Caco-2 (cell line): ENCODE measurements around the gene SCN8A. TPM values are rescaled to one million over a fixed set of nuclear protein-coding genes. Genes with fewer than 3 reads are reported as not detected.
"Not testable (repeated sequence)": the region's sequence is repeated elsewhere in the genome, so short reads cannot be mapped to it uniquely, and the experiment has no call there.

ENCODE experiments used
- BruUV-seq: library from RNA; stranded (reverse); fragments of 400-500 nt; replicated peaks from 2 replicates; lab custom pipeline; 2021; lab: Mats Ljungman, UMichigan
- CTCF ChIA-PET: fragments of 300-600 bp; sonication (Branson Sonifier 250); formaldehyde crosslinking; loops from one replicate; lab custom pipeline; 2022; ENCODE audit warnings: antibody characterized with exemption; lab: Charles Lee
- POLR2A ChIA-PET: fragments of 300-600 bp; sonication (Branson Sonifier 250); formaldehyde crosslinking; loops from one replicate; lab custom pipeline; 2022; ENCODE audit warnings: antibody characterized with exemption; lab: Charles Lee
- DNase-seq, 2 experiments: peaks; one replicate each; pipeline versions ENCODE4 v3.0.0 to v3.0.0-alpha.2; 2020 to 2022
- H3K27me3 ChIP-seq: replicated peaks from 2 replicates; pipeline ENCODE4 v1.6.0; 2011; ENCODE audit warnings: low read length; ENCODE audit not compliant: control insufficient read depth, insufficient read depth
- H3K36me3 ChIP-seq: 2 replicates; pipeline ENCODE4 v1.5.1; 2011; ENCODE audit warnings: low read length; ENCODE audit not compliant: control insufficient read depth, insufficient read depth
- H3K4me1 ChIP-seq: fragments of 250-450 bp; sonication (Bioruptor Pico); 2 replicates; pipeline ENCODE4 v1.5.1; 2020; ENCODE audit warnings: mild to moderate bottlenecking
- H3K4me3 ChIP-seq: 2 replicates; pipeline ENCODE4 v1.5.1; 2011; ENCODE audit warnings: low read depth, mild to moderate bottlenecking, control low read depth, low read length
- H3K9me3 ChIP-seq: fragments of 250-450 bp; sonication (Bioruptor Pico); 2 replicates; pipeline ENCODE4 v1.5.1; 2020; ENCODE audit warnings: mild to moderate bottlenecking, moderate library complexity
- H3K27ac Mint-ChIP-seq: one replicate; pipeline ENCODE4 v1.8.0; 2022; ENCODE audit warnings: mixed read lengths; ENCODE audit not compliant: unreplicated experiment
- H3K27me3 Mint-ChIP-seq: one replicate; pipeline ENCODE4 v1.8.0; 2022; ENCODE audit warnings: mixed read lengths; ENCODE audit not compliant: insufficient read depth, unreplicated experiment
- H3K36me3 Mint-ChIP-seq: one replicate; pipeline ENCODE4 v1.8.0; 2022; ENCODE audit warnings: mild to moderate bottlenecking, mixed read lengths; ENCODE audit not compliant: insufficient read depth, unreplicated experiment
- H3K4me1 Mint-ChIP-seq: one replicate; pipeline ENCODE4 v1.8.0; 2022; ENCODE audit warnings: low read depth, mixed read lengths; ENCODE audit not compliant: unreplicated experiment
- H3K4me3 Mint-ChIP-seq: one replicate; pipeline ENCODE4 v1.8.0; 2022; ENCODE audit warnings: mild to moderate bottlenecking, moderate library complexity, mixed read lengths; ENCODE audit not compliant: unreplicated experiment
- H3K9me3 Mint-ChIP-seq: one replicate; pipeline ENCODE4 v1.8.0; 2022; ENCODE audit warnings: mixed read lengths; ENCODE audit not compliant: unreplicated experiment
- intact Hi-C: fragments of 100-400 bp; cut with micrococcal nuclease; formaldehyde crosslinking; loops from one replicate; pipeline ENCODE4 v1.10.0; 2022; ENCODE audit not compliant: unreplicated experiment
- total RNA-seq: library from RNA; stranded (reverse); gene quantifications from 2 replicates; pipeline ENCODE4 v1.2.3, GENCODE V29; 2022
- TF ChIP-seq, protein P1 (sequence below), 2 experiments: fragments of 200-600 bp in 1 of 2; IDR thresholded peaks; 1 replicate in 1 of 2; 2 replicates in 1 of 2; pipeline versions ENCODE4 v1.5.1 to v1.8.0; 2011 to 2022; ENCODE audit warnings: antibody characterized with exemption in 1 of 2, control low read depth in 1 of 2, inconsistent platforms in 1 of 2, low read depth in 1 of 2, low read length in 1 of 2, mild to moderate bottlenecking in 1 of 2, moderate library complexity in 1 of 2; ENCODE audit not compliant: insufficient read depth in 1 of 2, severe bottlenecking in 1 of 2, unreplicated experiment in 1 of 2

The SCN8A gene
- total RNA-seq, 1 experiment from 2014 or later, result 16.5 TPM

DNA sequence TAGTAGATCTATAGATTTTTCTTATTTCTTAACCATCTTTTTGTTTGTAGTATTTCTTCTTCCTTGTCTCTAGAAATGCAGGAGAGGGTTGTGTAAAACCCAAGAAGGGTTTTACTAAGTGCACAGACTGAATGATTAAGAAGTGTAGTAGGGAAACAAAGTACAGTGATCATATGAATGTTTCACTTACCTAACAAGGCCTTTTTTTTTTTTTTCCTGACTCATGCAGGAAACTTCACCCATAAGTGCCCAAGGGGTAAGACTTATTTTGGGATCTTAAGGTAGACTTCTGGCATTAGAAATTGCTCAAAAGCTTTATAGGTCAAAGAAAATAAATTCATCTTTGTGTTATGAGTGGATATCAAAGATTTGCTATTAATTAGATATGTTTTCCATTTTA, 10.2 kb downstream of the SCN8A start:
- TF ChIP-seq, protein P1, sequence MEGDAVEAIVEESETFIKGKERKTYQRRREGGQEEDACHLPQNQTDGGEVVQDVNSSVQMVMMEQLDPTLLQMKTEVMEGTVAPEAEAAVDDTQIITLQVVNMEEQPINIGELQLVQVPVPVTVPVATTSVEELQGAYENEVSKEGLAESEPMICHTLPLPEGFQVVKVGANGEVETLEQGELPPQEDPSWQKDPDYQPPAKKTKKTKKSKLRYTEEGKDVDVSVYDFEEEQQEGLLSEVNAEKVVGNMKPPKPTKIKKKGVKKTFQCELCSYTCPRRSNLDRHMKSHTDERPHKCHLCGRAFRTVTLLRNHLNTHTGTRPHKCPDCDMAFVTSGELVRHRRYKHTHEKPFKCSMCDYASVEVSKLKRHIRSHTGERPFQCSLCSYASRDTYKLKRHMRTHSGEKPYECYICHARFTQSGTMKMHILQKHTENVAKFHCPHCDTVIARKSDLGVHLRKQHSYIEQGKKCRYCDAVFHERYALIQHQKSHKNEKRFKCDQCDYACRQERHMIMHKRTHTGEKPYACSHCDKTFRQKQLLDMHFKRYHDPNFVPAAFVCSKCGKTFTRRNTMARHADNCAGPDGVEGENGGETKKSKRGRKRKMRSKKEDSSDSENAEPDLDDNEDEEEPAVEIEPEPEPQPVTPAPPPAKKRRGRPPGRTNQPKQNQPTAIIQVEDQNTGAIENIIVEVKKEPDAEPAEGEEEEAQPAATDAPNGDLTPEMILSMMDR (IDR thresholded peaks at IDR 0.05; ENCODE audit: insufficient read depth in 1 of 2, low read depth in 1 of 2, low read length in 1 of 2, severe bottlenecking in 1 of 2, unreplicated experiment in 1 of 2), result no peak
- no peaks in the 10 kb centered on the region for H3K4me1 ChIP-seq
- H3K27me3 ChIP-seq, result no peaks in the 10 kb centered on the region
- intact Hi-C loops, result no loop called here
- H3K4me3 ChIP-seq, result no peak overlapping the region
- H3K36me3 ChIP-seq, result no peaks in the 10 kb centered on the region
- ChIA-PET POLR2A (no interaction called here), CTCF (no interaction called here)
- H3K4me3 Mint-ChIP-seq, result no peak overlapping the region
- no peak for DNase-seq
- H3K9me3 ChIP-seq, result no peaks in the 10 kb centered on the region
- H3K27ac Mint-ChIP-seq, result no peak overlapping the region
- no peaks in the 10 kb centered on the region for H3K36me3 Mint-ChIP-seq
- H3K4me1 Mint-ChIP-seq, result no peaks in the 10 kb centered on the region
- BruUV-seq, result no TSS peak
- no peaks in the 10 kb centered on the region for H3K27me3 Mint-ChIP-seq
- peaks cover 5% of the 10 kb centered on the region for H3K9me3 Mint-ChIP-seq

DNA sequence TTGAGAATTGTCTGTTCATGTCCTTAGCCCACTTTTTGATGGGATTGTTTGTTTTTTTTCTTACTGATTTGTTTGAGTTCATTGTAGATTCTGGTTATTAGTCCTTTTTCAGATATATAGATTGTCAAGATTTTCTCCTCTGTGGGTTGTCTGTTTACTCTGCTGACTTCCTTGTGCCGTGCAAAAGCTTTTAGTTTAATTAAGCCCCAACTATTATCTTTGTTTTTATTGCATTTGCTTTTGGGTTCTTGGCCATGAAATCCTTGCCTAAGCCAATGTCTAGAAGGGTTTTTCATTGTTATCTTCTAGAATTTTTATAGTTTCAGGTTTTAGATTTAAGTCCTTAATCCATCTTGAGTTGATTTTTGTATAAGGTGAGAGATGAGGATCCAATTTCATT, 14.9 kb downstream of the SCN8A start:
- H3K36me3 Mint-ChIP-seq, H3K4me1 ChIP-seq, H3K27me3 Mint-ChIP-seq, H3K36me3 ChIP-seq, H3K27me3 ChIP-seq, DNase-seq, CTCF ChIA-PET, H3K4me1 Mint-ChIP-seq, H3K4me3 Mint-ChIP-seq, BruUV-seq, intact Hi-C loops, POLR2A ChIA-PET, H3K4me3 ChIP-seq, H3K27ac Mint-ChIP-seq, H3K9me3 ChIP-seq, H3K9me3 Mint-ChIP-seq: not testable (repeated sequence)

DNA sequence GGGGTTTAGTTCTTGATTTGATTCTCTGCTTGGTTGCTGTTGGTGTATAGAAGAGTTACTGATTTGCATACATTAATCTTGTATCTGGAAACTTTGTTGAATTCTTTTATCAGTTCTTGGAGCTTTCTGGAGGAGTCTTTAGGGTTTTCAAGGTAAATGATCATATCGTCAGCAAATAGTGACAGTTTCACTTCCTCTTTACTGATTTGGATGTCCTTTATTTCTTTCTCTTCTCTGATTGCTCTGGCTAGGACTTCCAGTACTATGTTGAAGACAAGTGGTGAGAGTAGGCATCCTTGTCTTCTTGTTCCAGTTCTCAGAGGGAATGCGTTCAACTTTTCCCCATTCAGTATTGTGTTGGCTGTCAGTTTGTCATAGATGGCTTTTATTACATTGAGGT, 16.2 kb downstream of the SCN8A start:
- POLR2A ChIA-PET, H3K4me3 ChIP-seq, DNase-seq, H3K36me3 Mint-ChIP-seq, BruUV-seq, H3K9me3 Mint-ChIP-seq, H3K27me3 Mint-ChIP-seq, H3K9me3 ChIP-seq, H3K4me1 ChIP-seq, H3K27ac Mint-ChIP-seq, H3K4me1 Mint-ChIP-seq, H3K36me3 ChIP-seq, intact Hi-C loops, CTCF ChIA-PET, H3K27me3 ChIP-seq, H3K4me3 Mint-ChIP-seq: not testable (repeated sequence)

DNA sequence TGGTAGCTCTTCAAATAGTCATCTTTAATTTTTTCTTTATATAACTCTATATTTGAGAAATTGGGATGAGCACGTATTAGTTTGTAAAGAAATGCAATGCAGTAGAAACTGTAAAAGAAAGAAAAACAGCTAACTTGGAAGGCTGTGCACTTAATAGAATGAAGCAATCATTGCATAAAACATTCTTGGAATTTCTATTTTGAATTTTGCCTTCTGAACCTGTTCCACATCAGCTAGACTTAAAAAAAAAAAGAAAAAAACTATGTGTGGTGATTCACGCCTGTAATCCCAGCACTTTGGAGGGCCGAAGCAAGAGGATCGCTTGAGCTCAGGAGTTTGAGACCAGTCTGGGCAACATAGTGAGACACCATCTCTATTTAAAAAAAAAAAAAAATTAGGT, 29.4 kb downstream of the SCN8A start:
- BruUV-seq, result no TSS peak
- TF ChIP-seq, protein P1 (IDR thresholded peaks at IDR 0.05; ENCODE audit: insufficient read depth in 1 of 2, low read depth in 1 of 2, low read length in 1 of 2, severe bottlenecking in 1 of 2, unreplicated experiment in 1 of 2), result no peak
- Mint-ChIP-seq H3K27me3 (no peaks in the 10 kb centered on the region), H3K4me1 (peaks cover 17% of the 10 kb centered on the region), H3K4me3 (no peak overlapping the region), H3K36me3 (no peaks in the 10 kb centered on the region), H3K27ac (no peak overlapping the region), H3K9me3 (peaks cover 10% of the 10 kb centered on the region)
- H3K27me3 ChIP-seq, result no peaks in the 10 kb centered on the region
- intact Hi-C loops, result no loop called here
- no peaks in the 10 kb centered on the region; the same call in 1 of the 2 replicates for H3K9me3 ChIP-seq
- H3K4me3 ChIP-seq, result no peak overlapping the region
- POLR2A ChIA-PET, result no interaction called here
- CTCF ChIA-PET, result interaction anchor here (0.5 kb wide), 1 partner anchor 210 kb away, joined by 3 read pairs; no protein-coding TSS in a partner anchor
- H3K36me3 ChIP-seq, result peaks cover 1% of the 10 kb centered on the region; the same call in 1 of the 2 replicates
- H3K4me1 ChIP-seq, result peaks cover 7% of the 10 kb centered on the region; the same call in 1 of the 2 replicates
- no peak for DNase-seq
